Endothelial cell of umbilical vein (primary cell): ENCODE measurements around the gene CALML6. TPM values are rescaled to one million over a fixed set of nuclear protein-coding genes. Genes with fewer than 3 reads are reported as not detected.

Source experiments
- BruUV-seq: library from RNA; stranded (reverse); fragments of 400-500 nt; replicated peaks from 2 replicates; lab custom pipeline; 2021; lab: Mats Ljungman, UMichigan
- CTCF ChIA-PET: fragments of 300-600, 350-600 bp; sonication (Branson Sonifier 250); formaldehyde crosslinking; loops from one replicate; lab custom pipeline; 2021; ENCODE audit warnings: antibody characterized with exemption, inconsistent platforms; lab: Charles Lee
- POLR2A ChIA-PET: fragments of 300-600, 350-600 bp; sonication (Branson Sonifier 250); formaldehyde crosslinking; loops from one replicate; lab custom pipeline; 2021; ENCODE audit warnings: antibody characterized with exemption, inconsistent platforms; lab: Charles Lee
- DNase-seq: peaks from one replicate; pipeline ENCODE4 v3.0.0-alpha.2; 2011; ENCODE audit warnings: low read depth, low spot score
- FAIRE-seq: peaks from 2 replicates; lab custom pipeline; 2011; peaks lifted over from hg19 to GRCh38; lab: Jason Lieb, UNC
- H2AFZ ChIP-seq: 2 replicates; pipeline ENCODE4 v1.6.0; 2012; ENCODE audit warnings: low read depth, low read length, control low read depth, inconsistent platforms
- H3K27ac ChIP-seq: 2 replicates; pipeline ENCODE4 v1.5.1; 2011; ENCODE audit warnings: low read depth, mild to moderate bottlenecking, control low read depth, low read length, moderate library complexity; ENCODE audit not compliant: insufficient read depth
- H3K27me3 ChIP-seq, 2 experiments: 2 replicates each; pipeline versions ENCODE4 v1.6.0 to v1.6.1; 2011; ENCODE audit warnings: low read length in 2 of 2, mixed read lengths in 1 of 2; ENCODE audit not compliant: control insufficient read depth in 2 of 2, insufficient read depth in 2 of 2
- H3K36me3 ChIP-seq, 2 experiments: 2 replicates in 1 of 2; 3 replicates in 1 of 2; pipeline ENCODE4 v1.5.1; 2011; ENCODE audit warnings: low read length in 2 of 2, mild to moderate bottlenecking in 1 of 2, moderate library complexity in 1 of 2; ENCODE audit not compliant: control insufficient read depth in 2 of 2, insufficient read depth in 2 of 2; ENCODE audit errors: extremely low read depth in 1 of 2
- H3K4me1 ChIP-seq: 3 replicates; pipeline ENCODE4 v1.5.1; 2011; ENCODE audit warnings: mild to moderate bottlenecking, low read length; ENCODE audit not compliant: control insufficient read depth, insufficient read depth; ENCODE audit errors: extremely low read depth
- H3K4me2 ChIP-seq: 2 replicates; pipeline ENCODE4 v1.6.1; 2011; ENCODE audit warnings: low read length, control low read depth, mixed read lengths; ENCODE audit not compliant: insufficient read depth
- H3K4me3 ChIP-seq, 3 experiments: fragments of 200-600 bp in 1 of 3; sonication (generic), shearing (Covaris generic) in 1 of 3; replicated peaks in 1 of 3; 2 replicates each; pipeline ENCODE4 v1.5.1; 2011 to 2016; ENCODE audit warnings: control low read depth in 3 of 3, low read length in 3 of 3, mild to moderate bottlenecking in 2 of 3, inconsistent platforms in 1 of 3, low read depth in 1 of 3, moderate library complexity in 1 of 3; ENCODE audit not compliant: insufficient read depth in 1 of 3
- H3K79me2 ChIP-seq: 2 replicates; pipeline ENCODE4 v1.6.0; 2012; ENCODE audit warnings: low read length, inconsistent platforms; ENCODE audit not compliant: control insufficient read depth, insufficient read depth
- H3K9ac ChIP-seq: replicated peaks from 2 replicates; pipeline ENCODE3; 2011; ENCODE audit warnings: low read length, control low read depth; ENCODE audit not compliant: insufficient read depth; ENCODE audit errors: extremely low read depth
- H3K9me1 ChIP-seq: replicated peaks from 3 replicates; pipeline ENCODE4 v1.6.0; 2011; ENCODE audit warnings: mild to moderate bottlenecking, low read length; ENCODE audit not compliant: control insufficient read depth, insufficient read depth; ENCODE audit errors: extremely low read depth
- H3K9me3 ChIP-seq: replicated peaks from 2 replicates; pipeline ENCODE4 v1.5.1; 2012; ENCODE audit warnings: low read length, inconsistent platforms; ENCODE audit not compliant: control insufficient read depth, insufficient read depth
- H4K20me1 ChIP-seq: replicated peaks from 2 replicates; pipeline ENCODE3; 2011; ENCODE audit warnings: mild to moderate bottlenecking, low read length; ENCODE audit not compliant: control insufficient read depth, insufficient read depth; ENCODE audit errors: extremely low read depth
- CTCF ChIP-seq, 2 donors: IDR thresholded peaks; 1 replicate in 1 of 2; 2 replicates in 1 of 2; pipeline ENCODE4 v1.5.1; 2011; ENCODE audit warnings: low read length in 2 of 2, mild to moderate bottlenecking in 2 of 2, moderate library complexity in 2 of 2, control low read depth in 1 of 2, inconsistent platforms in 1 of 2, low read depth in 1 of 2; ENCODE audit not compliant: insufficient read depth in 1 of 2; ENCODE audit errors: extremely low read depth in 1 of 2
- EZH2 ChIP-seq: IDR thresholded peaks from 2 replicates; pipeline ENCODE4 v1.6.1; 2012; ENCODE audit warnings: borderline replicate concordance, low read depth, mild to moderate bottlenecking, moderate library complexity, low read length, inconsistent platforms; ENCODE audit not compliant: severe bottlenecking
- FOS ChIP-seq: IDR thresholded peaks from 2 replicates; pipeline ENCODE4 v1.6.1; 2011; ENCODE audit warnings: mild to moderate bottlenecking, low read length, moderate library complexity, borderline replicate concordance; ENCODE audit not compliant: insufficient read depth
- GATA2 ChIP-seq: IDR thresholded peaks from 2 replicates; pipeline ENCODE4 v1.7.0; 2011; ENCODE audit warnings: low read depth, mild to moderate bottlenecking, moderate library complexity, mixed read lengths, low read length; ENCODE audit not compliant: insufficient read length, insufficient read depth
- JUN ChIP-seq: IDR thresholded peaks from 2 replicates; pipeline ENCODE4 v1.6.1; 2011; ENCODE audit warnings: borderline replicate concordance, low read depth; ENCODE audit not compliant: insufficient read length, insufficient read depth
- MYC ChIP-seq: IDR thresholded peaks from one replicate; pipeline ENCODE4 v1.6.1; 2011; ENCODE audit warnings: mild to moderate bottlenecking, low read depth, low read length
- POLR2A ChIP-seq: IDR thresholded peaks from 2 replicates; pipeline ENCODE4 v1.6.1; 2012; ENCODE audit warnings: low read depth, mild to moderate bottlenecking, control low read depth, low read length
- POLR2AphosphoS5 ChIP-seq: IDR thresholded peaks from 2 replicates; pipeline ENCODE4 v1.6.1; 2012; ENCODE audit warnings: low read depth, mild to moderate bottlenecking, control low read depth, low read length, moderate library complexity; ENCODE audit not compliant: insufficient read depth
- dilution Hi-C: fragments of 300-500 bp; cut with MboI; formaldehyde crosslinking; loops from one replicate; pipeline ENCODE4 v1.15.0; 2019; ENCODE audit warnings: low sequenced_read_pairs; ENCODE audit not compliant: extremely low pct_ligation_motif_present
- intact Hi-C: fragments of 100-400 bp; cut with micrococcal nuclease; formaldehyde crosslinking; loops from one replicate; pipeline ENCODE4 v1.10.0; 2022
- polyA plus RNA-seq, 4 experiments: library from polyadenylated mRNA; depleted of rRNA in 3 of 4; stranded (reverse) in 3 of 4; unstranded in 1 of 4; fragments of >200 nt; gene quantifications; 2 replicates each; pipeline versions ENCODE4 v1.2.1 to v1.2.3, GENCODE V29; 2011 to 2012; ENCODE audit warnings: missing spikeins in 1 of 4
- total RNA-seq: library from RNA; stranded (reverse); gene quantifications from 2 replicates; pipeline ENCODE4 v1.2.3, GENCODE V29; 2021
- TF ChIP-seq, protein P1 (sequence below): IDR thresholded peaks from 2 replicates; pipeline ENCODE4 v1.6.1; 2011; ENCODE audit not compliant: insufficient read depth, insufficient read length

Gene CALML6
- total and polyA plus RNA-seq, 2 donors (not counting 3 experiments of a cell fraction or from before 2014, with no cell fraction given), result 0.36 to 0.44 TPM

DNA sequence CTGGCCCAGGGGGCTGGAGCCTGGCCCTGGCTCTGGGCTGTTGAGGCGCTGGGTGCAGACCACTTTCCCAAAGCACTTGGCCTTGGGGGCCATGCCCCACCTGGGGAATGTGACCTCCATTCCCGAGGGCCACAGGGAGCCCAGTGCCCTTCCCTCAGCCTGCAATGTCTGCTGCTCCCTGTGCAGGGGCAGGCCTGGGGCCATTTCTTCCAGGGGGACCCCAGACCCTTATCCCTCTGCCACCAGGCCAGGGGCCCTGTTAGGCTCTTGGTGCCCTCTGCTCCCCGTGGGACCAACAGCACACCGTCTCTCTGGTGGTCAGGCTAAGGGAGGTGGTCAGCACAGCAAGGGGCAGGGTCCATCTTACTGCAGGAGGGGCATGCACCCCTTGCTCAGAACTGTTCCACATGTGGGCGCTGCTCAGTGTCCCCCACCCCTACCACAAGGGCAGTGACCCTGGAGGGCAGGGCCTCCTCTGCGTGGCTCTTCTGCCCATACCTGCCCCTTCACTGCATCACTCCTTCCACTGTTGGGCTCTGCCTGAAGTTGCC lies 5.1 kb downstream of the CALML6 start:
- Histone ChIP-seq H3K9ac (no peak overlapping the region), H2AFZ (peak overlapping the region; percentile 88), H3K79me2 (no peaks in the 10 kb centered on the region), H3K9me3 (no peaks in the 10 kb centered on the region), H3K9me1 (no peaks in the 10 kb centered on the region), H3K27me3 (no peaks in the 10 kb centered on the region), H4K20me1 (no peaks in the 10 kb centered on the region), H3K36me3 (no peaks in the 10 kb centered on the region), H3K4me3 (no peak overlapping the region), H3K4me1 (peaks cover 5% of the 10 kb centered on the region), H3K4me2 (no peak overlapping the region), H3K27ac (no peak overlapping the region)
- FAIRE-seq (no peak), DNase-seq (no peak)
- ChIA-PET CTCF (interaction anchor here (1.1 to 1.2 kb wide), 2 partner anchors 11 to 125 kb away, joined by 4 to 5 read pairs; no protein-coding TSS in a partner anchor), POLR2A (no interaction called here)
- intact Hi-C loops, result no loop called here
- TF ChIP-seq POLR2AphosphoS5, result no peak
- TF ChIP-seq MYC, result no peak
- TF ChIP-seq, protein P1, sequence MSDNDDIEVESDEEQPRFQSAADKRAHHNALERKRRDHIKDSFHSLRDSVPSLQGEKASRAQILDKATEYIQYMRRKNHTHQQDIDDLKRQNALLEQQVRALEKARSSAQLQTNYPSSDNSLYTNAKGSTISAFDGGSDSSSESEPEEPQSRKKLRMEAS, result no peak
- TF ChIP-seq GATA2, result no peak
- no peak for TF ChIP-seq CTCF (IDR thresholded peaks at IDR 0.05; ENCODE audit: extremely low read depth in 1 of 2, insufficient read depth in 1 of 2, low read depth in 1 of 2, low read length in 2 of 2)
- TF ChIP-seq JUN, result no peak
- no peak for TF ChIP-seq POLR2A
- TF ChIP-seq FOS, result no peak
- no peak for TF ChIP-seq EZH2
- BruUV-seq, result no TSS peak
- dilution Hi-C loops, result no loop called here
